OCI-LY1 (cell line): ENCODE results near the gene EHD2.

Experiments
- CTCF ChIP-seq: fragments of 200-600 bp; sonication (generic), shearing (Covaris generic); IDR thresholded peaks from 2 replicates; pipeline ENCODE4 v1.5.1; 2017; ENCODE audit warnings: mild to moderate bottlenecking, antibody characterized with exemption, low read length, moderate library complexity, mixed read lengths
- EZH2 ChIP-seq: fragments of 200-600 bp; sonication (generic), shearing (Covaris generic); IDR thresholded peaks from 2 replicates; pipeline ENCODE4 v1.8.0; 2017; ENCODE audit warnings: borderline replicate concordance, mixed run types, mild to moderate bottlenecking, antibody characterized with exemption, low read length, moderate library complexity, mixed read lengths

GRCh38 chr19:47699360-47699917 lies 13.8 kb upstream of the EHD2 start:
- TF ChIP-seq EZH2 = no peak
- peak; percentile 86 for TF ChIP-seq CTCF
